GM12878 (cell line): ENCODE results near the gene ZMIZ1.

Source experiments
- ATF7 ChIP-seq: fragments of 450-650 bp; IDR thresholded peaks from 2 replicates; pipeline ENCODE4 v1.6.1; 2016; ENCODE audit warnings: low read depth, mild to moderate bottlenecking
- BHLHE40 ChIP-seq, 2 experiments: fragments of 450-650 bp in 1 of 2; IDR thresholded peaks; 2 replicates each; pipeline ENCODE4 v1.6.1; 2011 to 2017; ENCODE audit warnings: low read depth in 2 of 2, borderline replicate concordance in 1 of 2, improper control_type of control experiment in 1 of 2, low read length in 1 of 2, mild to moderate bottlenecking in 1 of 2
- CTCF ChIP-seq, 3 experiments: IDR thresholded peaks in 2 of 3; conservative IDR thresholded peaks in 1 of 3; 2 replicates each; pipeline ENCODE4 v1.5.1; 2011; ENCODE audit warnings: low read depth in 3 of 3, low read length in 3 of 3, mild to moderate bottlenecking in 3 of 3, control low read depth in 2 of 3, moderate library complexity in 2 of 3, inconsistent platforms in 1 of 3, mixed read lengths in 1 of 3; ENCODE audit not compliant: control insufficient read depth in 2 of 3, insufficient read depth in 1 of 3; ENCODE audit errors: extremely low read depth in 1 of 3
- EZH2 ChIP-seq: IDR thresholded peaks from 2 replicates; pipeline ENCODE4 v1.6.1; 2012; ENCODE audit warnings: low read depth, mild to moderate bottlenecking, control low read depth, inconsistent platforms, low read length, borderline replicate concordance; ENCODE audit not compliant: control insufficient read depth
- FOXK2 ChIP-seq: fragments of 450-650 bp; IDR thresholded peaks from 2 replicates; pipeline ENCODE4 v1.6.1; 2017; ENCODE audit warnings: mild to moderate bottlenecking, moderate library complexity
- JUND ChIP-seq: IDR thresholded peaks from 2 replicates; pipeline ENCODE4 v1.6.1; 2012; ENCODE audit warnings: low read depth, mild to moderate bottlenecking, low read length, improper control_type of control experiment, moderate library complexity
- POLR2AphosphoS5 ChIP-seq: IDR thresholded peaks from 2 replicates; pipeline ENCODE4 v1.6.1; 2011; ENCODE audit warnings: mild to moderate bottlenecking, low read length, inconsistent platforms
- SUZ12 ChIP-seq: fragments of 200-600 bp; sonication (generic); IDR thresholded peaks from one replicate; pipeline ENCODE4 v1.6.1; 2018; ENCODE audit warnings: antibody characterized with exemption, mild to moderate bottlenecking; ENCODE audit not compliant: unreplicated experiment
- USF1 ChIP-seq: IDR thresholded peaks from 2 replicates; pipeline ENCODE4 v1.6.1; 2011; ENCODE audit warnings: borderline replicate concordance, low read depth, mild to moderate bottlenecking, moderate library complexity, mixed read lengths, low read length; ENCODE audit not compliant: insufficient read depth; ENCODE audit errors: extremely low read length
- TF ChIP-seq, protein P1 (sequence below): IDR thresholded peaks from 2 replicates; pipeline ENCODE4 v1.6.1; 2011; ENCODE audit warnings: low read depth, low read length, improper control_type of control experiment, borderline replicate concordance
- TF ChIP-seq, protein P2 (sequence below): IDR thresholded peaks from 2 replicates; pipeline ENCODE4 v1.6.1; 2012; ENCODE audit warnings: mild to moderate bottlenecking, low read depth, low read length

GRCh38 chr10:79106256-79107050, 37.7 kb downstream of the ZMIZ1 start:
- TF ChIP-seq EZH2 (no peak), CTCF (IDR thresholded peaks at IDR 0.05 in 2 of 3, conservative IDR thresholded peaks at IDR 0.05 in 1 of 3; ENCODE audit: control insufficient read depth in 2 of 3, extremely low read depth in 1 of 3, insufficient read depth in 1 of 3, low read depth in 3 of 3, low read length in 3 of 3) (no peak), FOXK2 (no peak), ATF7 (no peak), JUND (no peak), BHLHE40 (IDR thresholded peaks at IDR 0.05; ENCODE audit: borderline replicate concordance in 1 of 2, low read depth in 2 of 2, low read length in 1 of 2) (no peak), USF1 (no peak), SUZ12 (no peak), POLR2AphosphoS5 (no peak)
- TF ChIP-seq, protein P1, sequence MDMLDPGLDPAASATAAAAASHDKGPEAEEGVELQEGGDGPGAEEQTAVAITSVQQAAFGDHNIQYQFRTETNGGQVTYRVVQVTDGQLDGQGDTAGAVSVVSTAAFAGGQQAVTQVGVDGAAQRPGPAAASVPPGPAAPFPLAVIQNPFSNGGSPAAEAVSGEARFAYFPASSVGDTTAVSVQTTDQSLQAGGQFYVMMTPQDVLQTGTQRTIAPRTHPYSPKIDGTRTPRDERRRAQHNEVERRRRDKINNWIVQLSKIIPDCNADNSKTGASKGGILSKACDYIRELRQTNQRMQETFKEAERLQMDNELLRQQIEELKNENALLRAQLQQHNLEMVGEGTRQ: no peak
- TF ChIP-seq, protein P2, sequence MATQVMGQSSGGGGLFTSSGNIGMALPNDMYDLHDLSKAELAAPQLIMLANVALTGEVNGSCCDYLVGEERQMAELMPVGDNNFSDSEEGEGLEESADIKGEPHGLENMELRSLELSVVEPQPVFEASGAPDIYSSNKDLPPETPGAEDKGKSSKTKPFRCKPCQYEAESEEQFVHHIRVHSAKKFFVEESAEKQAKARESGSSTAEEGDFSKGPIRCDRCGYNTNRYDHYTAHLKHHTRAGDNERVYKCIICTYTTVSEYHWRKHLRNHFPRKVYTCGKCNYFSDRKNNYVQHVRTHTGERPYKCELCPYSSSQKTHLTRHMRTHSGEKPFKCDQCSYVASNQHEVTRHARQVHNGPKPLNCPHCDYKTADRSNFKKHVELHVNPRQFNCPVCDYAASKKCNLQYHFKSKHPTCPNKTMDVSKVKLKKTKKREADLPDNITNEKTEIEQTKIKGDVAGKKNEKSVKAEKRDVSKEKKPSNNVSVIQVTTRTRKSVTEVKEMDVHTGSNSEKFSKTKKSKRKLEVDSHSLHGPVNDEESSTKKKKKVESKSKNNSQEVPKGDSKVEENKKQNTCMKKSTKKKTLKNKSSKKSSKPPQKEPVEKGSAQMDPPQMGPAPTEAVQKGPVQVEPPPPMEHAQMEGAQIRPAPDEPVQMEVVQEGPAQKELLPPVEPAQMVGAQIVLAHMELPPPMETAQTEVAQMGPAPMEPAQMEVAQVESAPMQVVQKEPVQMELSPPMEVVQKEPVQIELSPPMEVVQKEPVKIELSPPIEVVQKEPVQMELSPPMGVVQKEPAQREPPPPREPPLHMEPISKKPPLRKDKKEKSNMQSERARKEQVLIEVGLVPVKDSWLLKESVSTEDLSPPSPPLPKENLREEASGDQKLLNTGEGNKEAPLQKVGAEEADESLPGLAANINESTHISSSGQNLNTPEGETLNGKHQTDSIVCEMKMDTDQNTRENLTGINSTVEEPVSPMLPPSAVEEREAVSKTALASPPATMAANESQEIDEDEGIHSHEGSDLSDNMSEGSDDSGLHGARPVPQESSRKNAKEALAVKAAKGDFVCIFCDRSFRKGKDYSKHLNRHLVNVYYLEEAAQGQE: no peak
